NCI-H226 (cell line): ENCODE data around the gene GPR61.

Experiments
- DNase-seq: peaks from one replicate; pipeline ENCODE4 v3.0.0-alpha.2; 2015

GPR61 gene

GRCh38 chr1:109573785-109574184, 34.1 kb downstream of the GPR61 start:
- DNase-seq, result no peak

- DNase-seq, result no peak
Observed at GRCh38 chr1:109578947-109579443, 39.3 kb downstream of the GPR61 start.

- no peak for DNase-seq
Observed at GRCh38 chr1:109579491-109579890, 39.8 kb downstream of the GPR61 start.

GRCh38 chr1:109582021-109582420, 42.3 kb downstream of the GPR61 start:
- no peak for DNase-seq

GRCh38 chr1:109584766-109585165, 45.1 kb downstream of the GPR61 start:
- no peak for DNase-seq

- DNase-seq, result no peak
Observed at GRCh38 chr1:109586055-109586454, 46.4 kb downstream of the GPR61 start.

GRCh38 chr1:109589177-109589576, 49.5 kb downstream of the GPR61 start:
- no peak for DNase-seq

GRCh38 chr1:109589679-109590078, 50.0 kb downstream of the GPR61 start:
- no peak for DNase-seq

GRCh38 chr1:109592916-109593315, 53.2 kb downstream of the GPR61 start:
- DNase-seq, result no peak

GRCh38 chr1:109595531-109595930, 55.9 kb downstream of the GPR61 start:
- no peak for DNase-seq
